ENCODE data around the gene LGR4.

Gene LGR4

DNA sequence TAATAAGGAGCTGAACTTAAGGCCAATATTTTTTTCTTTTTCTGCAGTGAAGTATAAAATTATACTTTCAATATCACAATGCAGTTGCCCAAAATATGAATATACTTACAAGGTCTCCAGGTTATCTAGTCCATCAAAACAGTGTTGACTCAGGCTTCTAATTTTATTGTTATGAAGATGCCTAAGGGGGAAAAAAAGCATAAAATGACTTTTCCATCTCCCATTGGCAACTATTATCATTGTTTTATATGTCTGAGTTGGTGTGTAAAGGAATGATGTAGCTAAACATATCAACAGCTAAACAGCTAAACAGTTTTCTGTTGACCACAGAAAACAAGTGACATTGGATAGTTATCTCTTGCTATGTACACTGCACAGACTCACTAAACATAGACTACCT is 88.4 kb downstream of the LGR4 start:
- no peak for DNase-seq (ENCODE audit: low read depth)
- TF ChIP-seq, protein P1, sequence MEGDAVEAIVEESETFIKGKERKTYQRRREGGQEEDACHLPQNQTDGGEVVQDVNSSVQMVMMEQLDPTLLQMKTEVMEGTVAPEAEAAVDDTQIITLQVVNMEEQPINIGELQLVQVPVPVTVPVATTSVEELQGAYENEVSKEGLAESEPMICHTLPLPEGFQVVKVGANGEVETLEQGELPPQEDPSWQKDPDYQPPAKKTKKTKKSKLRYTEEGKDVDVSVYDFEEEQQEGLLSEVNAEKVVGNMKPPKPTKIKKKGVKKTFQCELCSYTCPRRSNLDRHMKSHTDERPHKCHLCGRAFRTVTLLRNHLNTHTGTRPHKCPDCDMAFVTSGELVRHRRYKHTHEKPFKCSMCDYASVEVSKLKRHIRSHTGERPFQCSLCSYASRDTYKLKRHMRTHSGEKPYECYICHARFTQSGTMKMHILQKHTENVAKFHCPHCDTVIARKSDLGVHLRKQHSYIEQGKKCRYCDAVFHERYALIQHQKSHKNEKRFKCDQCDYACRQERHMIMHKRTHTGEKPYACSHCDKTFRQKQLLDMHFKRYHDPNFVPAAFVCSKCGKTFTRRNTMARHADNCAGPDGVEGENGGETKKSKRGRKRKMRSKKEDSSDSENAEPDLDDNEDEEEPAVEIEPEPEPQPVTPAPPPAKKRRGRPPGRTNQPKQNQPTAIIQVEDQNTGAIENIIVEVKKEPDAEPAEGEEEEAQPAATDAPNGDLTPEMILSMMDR (IDR thresholded peaks at IDR 0.05; ENCODE audit: insufficient read depth, low read depth, low read length, missing control alignments): no peak
- no peak overlapping the region for H3K4me3 ChIP-seq (ENCODE audit: low read length)

DNA sequence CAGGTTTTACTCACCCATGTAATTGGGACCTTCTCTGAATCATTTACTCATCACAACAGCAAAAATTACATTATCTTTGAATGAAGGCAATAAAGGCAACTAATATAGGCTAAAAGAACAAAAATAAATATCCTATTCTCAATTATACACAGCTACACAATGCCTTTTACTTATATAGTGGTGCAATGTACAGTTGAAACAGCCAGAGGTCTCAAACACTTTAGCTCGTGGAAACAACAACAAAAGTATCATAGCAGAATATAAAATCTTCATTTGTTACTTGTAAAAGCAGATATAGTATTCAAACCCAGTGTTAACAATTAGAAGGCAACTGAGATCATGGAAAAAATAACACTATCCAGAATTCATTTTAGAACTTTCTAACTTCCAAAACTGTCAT is 88.9 kb downstream of the LGR4 start:
- TF ChIP-seq, protein P1 (IDR thresholded peaks at IDR 0.05; ENCODE audit: insufficient read depth, low read depth, low read length, missing control alignments): no peak
- DNase-seq (ENCODE audit: low read depth): no peak
- H3K4me3 ChIP-seq (ENCODE audit: low read length): no peak overlapping the region

DNA sequence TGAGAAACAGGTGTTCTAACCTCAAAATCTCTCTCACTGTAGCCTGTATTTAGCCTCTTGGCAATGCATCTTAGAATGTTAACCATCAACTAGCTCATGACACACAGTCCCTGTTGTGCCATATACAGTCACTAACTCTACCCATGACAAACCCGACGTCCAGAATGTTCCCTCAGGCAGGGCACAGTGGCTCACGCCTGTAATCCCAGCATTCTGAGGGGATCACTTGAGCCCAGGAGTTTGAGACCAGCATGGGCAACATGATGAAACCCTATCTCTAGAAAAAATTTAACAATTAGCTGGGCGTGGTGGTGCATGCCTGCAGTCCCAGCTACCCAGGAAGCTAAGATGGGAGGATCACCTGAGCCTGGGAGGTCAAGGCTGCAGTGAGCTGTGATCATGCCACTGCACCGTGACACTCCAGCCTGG is 91.3 kb downstream of the LGR4 start:
- DNase-seq (ENCODE audit: low read depth): no peak
- no peak overlapping the region for H3K4me3 ChIP-seq (ENCODE audit: low read length)
- TF ChIP-seq, protein P1 (IDR thresholded peaks at IDR 0.05; ENCODE audit: insufficient read depth, low read depth, low read length, missing control alignments): no peak

DNA sequence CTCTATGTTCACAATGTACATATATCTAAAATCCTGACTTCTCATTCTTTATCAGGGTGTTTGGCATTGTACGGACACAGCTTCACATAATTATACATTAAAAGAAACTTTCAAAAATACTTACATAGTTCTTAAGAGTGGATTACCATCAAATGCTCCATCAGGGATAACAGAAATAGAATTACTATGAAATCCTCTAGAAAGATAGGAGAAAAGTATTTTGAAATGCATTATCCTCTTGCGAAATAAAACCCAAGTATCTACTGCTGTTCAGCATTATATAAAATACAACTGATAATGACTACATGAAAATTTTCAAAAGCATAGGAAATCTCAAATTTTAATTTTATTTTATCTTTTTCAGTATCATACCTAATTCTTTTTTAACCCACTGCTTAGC is 91.8 kb downstream of the LGR4 start:
- TF ChIP-seq, protein P1 (IDR thresholded peaks at IDR 0.05; ENCODE audit: insufficient read depth, low read depth, low read length, missing control alignments): no peak
- no peak overlapping the region for H3K4me3 ChIP-seq (ENCODE audit: low read length)
- no peak for DNase-seq (ENCODE audit: low read depth)

DNA sequence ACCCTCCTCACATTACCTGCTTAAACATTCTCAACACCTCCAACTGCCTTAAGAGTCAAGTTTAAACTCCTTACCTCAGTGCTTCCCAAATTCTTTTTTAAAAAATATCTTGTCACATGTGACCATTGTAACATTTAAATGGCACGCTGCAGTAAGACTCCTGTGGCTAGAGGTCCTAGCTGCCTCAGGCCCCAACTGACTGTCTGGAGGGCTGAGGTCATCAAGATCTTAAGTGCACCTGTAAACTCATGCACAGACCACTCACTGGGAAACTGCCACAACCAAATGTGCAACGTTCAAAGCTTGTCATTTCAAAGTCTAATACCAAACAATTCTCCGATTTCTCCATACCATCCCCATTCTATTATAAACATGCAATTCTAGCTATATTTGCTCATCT is 93.1 kb downstream of the LGR4 start:
- no peak for DNase-seq (ENCODE audit: low read depth)
- TF ChIP-seq, protein P1 (IDR thresholded peaks at IDR 0.05; ENCODE audit: insufficient read depth, low read depth, low read length, missing control alignments): no peak
- H3K4me3 ChIP-seq (ENCODE audit: low read length): no peak overlapping the region

DNA sequence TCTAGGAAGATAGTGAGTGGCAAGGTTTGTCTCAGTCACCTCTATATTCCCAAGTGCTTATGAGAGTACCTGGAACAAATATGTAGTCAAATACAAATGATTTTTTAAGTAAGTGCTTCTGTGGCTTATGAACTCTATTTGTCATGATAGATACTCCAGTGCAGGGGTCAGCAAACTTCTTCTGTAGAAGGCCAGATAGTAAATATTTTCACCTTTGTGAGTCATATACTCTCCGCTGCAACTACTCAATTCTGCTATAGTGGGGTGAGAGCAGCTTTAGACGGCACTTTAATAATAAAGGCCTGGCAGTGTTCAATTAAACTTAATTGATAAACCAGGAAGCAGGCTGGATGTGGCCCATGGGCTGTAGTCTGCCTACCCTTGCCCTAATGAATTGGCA is 97.2 kb downstream of the LGR4 start:
- no peak for DNase-seq (ENCODE audit: low read depth)

More for the DNA sequence above, 97.2 kb downstream of the LGR4 start:
- TF ChIP-seq, protein P1 (IDR thresholded peaks at IDR 0.05; ENCODE audit: insufficient read depth, low read depth, low read length, missing control alignments): no peak
- no peak overlapping the region for H3K4me3 ChIP-seq (ENCODE audit: low read length)

Measured in epithelial cell of esophagus (primary cell).